T-cell (primary cell): ENCODE data around the gene FOXP1. TPM values are rescaled to one million over a fixed set of nuclear protein-coding genes. Genes with fewer than 3 reads are reported as not detected.
A peak's percentile ranks its signal among the peaks of the same experiment; 100 is the strongest.

Experiments used
- ATAC-seq, 4 experiments: fragments of 200-7000 bp in 3 of 4; fragments of 150-1000 bp in 1 of 4; cut with Tn5 transposase; replicated peaks in 1 of 4; 1 replicate in 3 of 4; 2 replicates in 1 of 4; pipeline ENCODE4 v1.10.0; 2021; ENCODE audit warnings: moderate library complexity in 3 of 4, mild to moderate bottlenecking in 2 of 4, moderate number of reproducible peaks in 1 of 4
- CTCF ChIA-PET, 2 donors: fragments of 300-600 bp; sonication (Branson Sonifier 250); formaldehyde crosslinking; loops; one replicate each; lab custom pipeline; 2022; ENCODE audit warnings: antibody characterized with exemption in 2 of 2; lab: Charles Lee
- POLR2A ChIA-PET, 2 donors: fragments of 300-600 bp; sonication (Branson Sonifier 250); formaldehyde crosslinking; loops; one replicate each; lab custom pipeline; 2022; ENCODE audit warnings: antibody characterized with exemption in 2 of 2; lab: Charles Lee
- DNase-seq, 35 experiments: peaks; one replicate each; pipeline versions ENCODE4 v3.0.0 to v3.0.0-alpha.2; 2013 to 2023
- H3K27ac ChIP-seq: one replicate; pipeline ENCODE4 v1.5.1; 2013; ENCODE audit warnings: low read length
- H3K27me3 ChIP-seq, 2 experiments: replicated peaks in 1 of 2; 1 replicate in 1 of 2; 2 replicates in 1 of 2; pipeline versions ENCODE4 v1.6.1 to v1.7.0; 2013; ENCODE audit warnings: low read length in 1 of 2, mixed read lengths in 1 of 2; ENCODE audit not compliant: control insufficient read depth in 2 of 2, insufficient read depth in 2 of 2; ENCODE audit errors: extremely low read depth in 1 of 2
- H3K36me3 ChIP-seq, 2 donors: 1 replicate in 1 of 2; 2 replicates in 1 of 2; pipeline versions ENCODE4 v1.6.1 to v1.7.0; 2013; ENCODE audit warnings: low read length in 1 of 2; ENCODE audit not compliant: control insufficient read depth in 2 of 2, insufficient read depth in 1 of 2; ENCODE audit errors: extremely low read depth in 1 of 2
- H3K4me1 ChIP-seq, 2 experiments: 1 replicate in 1 of 2; 2 replicates in 1 of 2; pipeline versions ENCODE4 v1.6.1 to v1.7.0; 2013; ENCODE audit warnings: low read length in 2 of 2, mixed read lengths in 1 of 2; ENCODE audit not compliant: insufficient read depth in 2 of 2, control insufficient read depth in 1 of 2; ENCODE audit errors: extremely low read depth in 1 of 2
- H3K4me3 ChIP-seq, 2 donors: 1 replicate in 1 of 2; 2 replicates in 1 of 2; pipeline versions ENCODE4 v1.5.1 to v1.7.0; 2013; ENCODE audit warnings: mild to moderate bottlenecking in 2 of 2, low read length in 1 of 2, moderate library complexity in 1 of 2; ENCODE audit not compliant: control insufficient read depth in 1 of 2; ENCODE audit errors: extremely low read depth in 1 of 2
- H3K9me3 ChIP-seq: 2 replicates; pipeline ENCODE4 v1.7.0; 2013
- H3K27ac Mint-ChIP-seq, 2 donors: one replicate each; pipeline ENCODE4 v1.8.0; 2020 to 2021; ENCODE audit warnings: mild to moderate bottlenecking in 2 of 2, mixed read lengths in 2 of 2
- H3K27me3 Mint-ChIP-seq, 2 donors: one replicate each; pipeline ENCODE4 v1.8.0; 2021 to 2022; ENCODE audit warnings: mixed read lengths in 2 of 2
- H3K36me3 Mint-ChIP-seq: one replicate; pipeline ENCODE4 v1.8.0; 2021; ENCODE audit warnings: mixed read lengths
- H3K4me1 Mint-ChIP-seq, 3 donors: one replicate each; pipeline ENCODE4 v1.8.0; 2020 to 2022; ENCODE audit warnings: mixed read lengths in 3 of 3, mild to moderate bottlenecking in 1 of 3
- H3K4me3 Mint-ChIP-seq, 3 donors: one replicate each; pipeline ENCODE4 v1.8.0; 2020 to 2022; ENCODE audit warnings: mild to moderate bottlenecking in 3 of 3, mixed read lengths in 3 of 3, moderate library complexity in 3 of 3
- H3K9me3 Mint-ChIP-seq, 3 donors: one replicate each; pipeline ENCODE4 v1.8.0; 2020 to 2022; ENCODE audit warnings: mixed read lengths in 3 of 3
- WGBS: methylation state at CpG from one replicate; pipeline ENCODE4 v1.1.5; 2013; ENCODE audit warnings: missing lambda C conversion rate; ENCODE audit not compliant: insufficient coverage; 5-methylcytosine and 5-hydroxymethylcytosine counted together
- total RNA-seq, 35 experiments: library from RNA in 6 of 35; stranded (reverse) in 6 of 35; fragments of 120-200 nt in 1 of 35; gene quantifications; one replicate each; pipeline versions ENCODE4 v1.2.1 to v1.2.4 and lab custom pipeline; 2013 to 2026

The FOXP1 gene
- total RNA-seq, 5 donors from 2014 or later (not counting 1 experiment from before 2014, with no cell fraction given) = 258 to 586 (median 290) TPM

DNA sequence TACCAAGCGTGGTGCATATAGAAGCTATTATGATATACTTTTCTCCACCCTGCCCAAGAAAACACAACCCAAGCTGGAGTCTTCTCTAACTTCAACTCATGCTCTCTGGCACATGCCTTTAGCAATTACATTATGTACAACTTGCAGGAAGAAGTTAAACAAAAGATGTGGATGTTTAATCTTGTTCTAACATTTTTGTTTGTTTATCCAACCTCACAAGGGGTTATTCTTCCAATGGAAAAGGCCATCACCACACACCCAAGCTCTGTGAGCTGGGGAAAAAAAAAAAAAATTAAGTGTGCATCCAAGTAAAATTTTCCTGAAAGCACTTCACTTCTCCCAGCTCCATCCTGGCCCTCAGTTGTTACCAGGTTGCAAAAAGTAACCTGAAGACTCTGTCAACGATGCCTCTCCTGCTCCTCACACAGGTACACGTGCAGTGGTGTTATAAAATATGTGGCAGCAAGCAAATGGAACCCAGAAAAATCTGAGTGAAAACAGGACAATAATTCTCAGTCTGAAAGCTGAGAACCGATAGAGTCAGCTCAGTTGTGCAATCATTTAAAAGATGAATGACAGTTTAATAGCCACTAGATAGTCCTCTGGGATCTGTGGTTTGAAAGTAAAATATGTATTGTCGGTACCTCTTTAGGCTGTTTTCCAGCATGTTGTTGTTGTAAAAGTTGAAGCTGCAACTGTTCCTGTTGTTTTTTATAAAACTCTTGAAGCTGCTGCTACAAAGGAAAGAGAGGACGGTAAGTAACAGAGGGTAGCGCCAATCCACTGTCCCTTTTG lies 531.4 kb downstream of the FOXP1 start:
- peak overlapping the region; percentile 39 for H3K27ac ChIP-seq
- Mint-ChIP-seq H3K4me1 (peaks cover 51 to 100% (median 100%) of the 10 kb centered on the region in 3 donors), H3K27ac (peak overlapping the region; percentile 90 to 93), H3K9me3 (no peaks in the 10 kb centered on the region), H3K4me3 (peak overlapping the region in 1 of 3 donors; percentile 77), H3K27me3 (no peaks in the 10 kb centered on the region), H3K36me3 (peaks cover 65% of the 10 kb centered on the region)
- H3K27me3 ChIP-seq = no peaks in the 10 kb centered on the region
- DNase-seq (no peak), ATAC-seq (no peak)
- no peaks in the 10 kb centered on the region for H3K9me3 ChIP-seq
- H3K4me3 ChIP-seq = no peak overlapping the region
- CTCF ChIA-PET = interaction anchor here in 1 of 2 donors (1.2 kb wide), 1 partner anchor 9 kb away, joined by 4 read pairs; no protein-coding TSS in a partner anchor
- peaks cover 3 to 57% of the 10 kb centered on the region in 2 donors for H3K36me3 ChIP-seq
- peaks cover 51 to 66% of the 10 kb centered on the region in 2 experiments for H3K4me1 ChIP-seq
- POLR2A ChIA-PET = interaction anchor here (0.6 to 1.6 kb wide), 5 partner anchors 10 to 329 kb away, joined by 3 to 7 read pairs (median 5); no protein-coding TSS in a partner anchor
- 78% methylated on average over 1 of the region's 7 CpGs for WGBS

GRCh38 chr3:71051259-71051595 lies 532.3 kb downstream of the FOXP1 start:
- Histone ChIP-seq H3K4me3 (no peak overlapping the region), H3K36me3 (peaks cover 3 to 64% of the 10 kb centered on the region in 2 donors), H3K27ac (peak overlapping the region; percentile 39), H3K9me3 (no peaks in the 10 kb centered on the region), H3K27me3 (no peaks in the 10 kb centered on the region), H3K4me1 (peaks cover 51 to 64% of the 10 kb centered on the region in 2 experiments)
- Mint-ChIP-seq H3K27me3 (no peaks in the 10 kb centered on the region), H3K4me1 (peaks cover 60 to 100% (median 100%) of the 10 kb centered on the region in 3 donors), H3K4me3 (peak overlapping the region in 2 of 3 donors; percentile 52 to 77), H3K27ac (peak overlapping the region; percentile 90 to 93), H3K9me3 (no peaks in the 10 kb centered on the region), H3K36me3 (peaks cover 72% of the 10 kb centered on the region)
- DNase-seq (no peak), ATAC-seq (no peak)
- 50% methylated on average over 1 of the region's 5 CpGs for WGBS
- ChIA-PET CTCF (interaction anchor here in 1 of 2 donors (1.2 kb wide), 1 partner anchor 10 kb away, joined by 4 read pairs; no protein-coding TSS in a partner anchor), POLR2A (interaction anchor here (0.9 to 1.2 kb wide), 3 partner anchors 8 to 14 kb away, joined by 3 to 5 read pairs (median 4); no protein-coding TSS in a partner anchor)

DNA sequence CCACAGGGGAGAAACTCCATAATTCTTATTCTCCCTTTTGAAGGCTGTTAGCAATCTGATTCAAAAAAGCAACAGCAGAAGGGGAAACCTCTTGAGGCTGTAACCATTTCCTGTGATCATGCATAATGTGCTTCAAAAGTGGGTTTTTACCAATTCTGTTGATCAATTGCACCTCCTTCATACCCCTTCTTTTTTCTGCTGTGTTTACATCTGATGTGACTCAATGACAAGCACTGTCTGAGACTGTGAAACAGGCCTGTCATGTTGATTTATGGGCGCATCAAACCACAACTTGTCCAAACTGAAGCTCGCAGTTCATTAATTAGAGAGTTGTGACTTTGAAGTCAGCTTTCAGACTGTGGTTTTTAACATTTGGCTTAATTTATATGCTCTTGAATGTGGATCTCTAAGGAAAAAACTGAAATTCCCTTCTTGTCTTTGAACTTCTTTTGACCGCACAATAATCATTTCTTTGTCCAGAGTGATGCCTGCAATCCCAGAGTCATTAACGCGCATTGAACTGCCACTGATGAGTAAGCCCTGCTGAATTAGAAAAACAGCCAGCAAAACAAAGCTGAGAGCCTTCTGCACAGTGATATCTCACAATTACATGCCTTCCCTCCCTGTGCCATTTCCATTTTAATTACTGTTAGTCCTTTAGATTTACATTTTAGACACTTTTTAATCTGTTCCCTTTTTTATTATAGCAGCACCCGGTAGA lies 532.8 kb downstream of the FOXP1 start:
- WGBS = 51% methylated on average over 3 of the region's 6 CpGs
- no peaks in the 10 kb centered on the region for H3K27me3 ChIP-seq
- Mint-ChIP-seq H3K4me3 (peak overlapping the region; percentile 22 to 77 (median 52)), H3K4me1 (peaks cover 65 to 100% (median 100%) of the 10 kb centered on the region in 3 donors), H3K36me3 (peaks cover 77% of the 10 kb centered on the region), H3K9me3 (no peaks in the 10 kb centered on the region), H3K27ac (peak overlapping the region; percentile 90 to 93), H3K27me3 (no peaks in the 10 kb centered on the region)
- POLR2A ChIA-PET = interaction anchor here (0.9 to 1.0 kb wide), 2 partner anchors 9 to 14 kb away, joined by 3 to 4 read pairs; no protein-coding TSS in a partner anchor
- peak overlapping the region; percentile 39 for H3K27ac ChIP-seq
- ATAC-seq (peak; percentile 89 to 95 (median 91)), DNase-seq (peak in 29 of 35 experiments; percentile 8 to 79 (median 37))
- H3K9me3 ChIP-seq = no peaks in the 10 kb centered on the region
- CTCF ChIA-PET = interaction anchor here in 1 of 2 donors (1.0 kb wide), 1 partner anchor 11 kb away, joined by 3 read pairs; no protein-coding TSS in a partner anchor
- peaks cover 55 to 60% of the 10 kb centered on the region in 2 experiments for H3K4me1 ChIP-seq
- peaks cover 3 to 68% of the 10 kb centered on the region in 2 donors for H3K36me3 ChIP-seq
- H3K4me3 ChIP-seq = no peak overlapping the region

DNA sequence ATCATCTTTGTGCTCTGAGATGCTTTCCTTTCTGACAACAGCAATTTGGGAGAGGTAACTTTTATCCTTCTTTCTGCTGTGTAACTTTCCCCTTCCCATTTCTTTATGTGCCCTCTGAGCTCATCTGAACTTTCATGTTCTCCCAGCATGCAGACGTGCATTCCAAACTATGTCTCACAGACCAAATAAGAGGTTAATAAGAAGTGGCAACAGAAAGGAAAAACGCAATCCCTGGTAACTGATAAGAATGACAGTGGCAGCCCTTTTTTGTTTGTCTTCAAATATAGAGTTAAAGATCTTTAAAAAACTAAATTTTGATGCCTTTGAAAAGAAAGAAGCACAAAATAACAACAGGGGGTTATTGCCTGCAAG lies 533.4 kb downstream of the FOXP1 start:
- Histone ChIP-seq H3K27me3 (no peaks in the 10 kb centered on the region), H3K36me3 (peaks cover 3 to 74% of the 10 kb centered on the region in 2 donors), H3K4me1 (peaks cover 57% of the 10 kb centered on the region in 2 experiments), H3K9me3 (no peaks in the 10 kb centered on the region), H3K4me3 (no peak overlapping the region), H3K27ac (peak overlapping the region; percentile 39)
- WGBS = no CpG with 5 or more reads among the region's 2 CpGs
- DNase-seq (no peak), ATAC-seq (peak in 1 of 4 experiments; percentile 7)
- CTCF ChIA-PET = interaction anchor here in 1 of 2 donors (1.0 kb wide), 1 partner anchor 12 kb away, joined by 3 read pairs; no protein-coding TSS in a partner anchor
- no peaks in the 10 kb centered on the region for H3K27me3 Mint-ChIP-seq
- H3K9me3 Mint-ChIP-seq = no peaks in the 10 kb centered on the region
- peaks cover 71 to 100% (median 100%) of the 10 kb centered on the region in 3 donors for H3K4me1 Mint-ChIP-seq
- peaks cover 81% of the 10 kb centered on the region for H3K36me3 Mint-ChIP-seq
- peak overlapping the region; percentile 6 to 77 (median 29) for H3K4me3 Mint-ChIP-seq
- H3K27ac Mint-ChIP-seq = peak overlapping the region; percentile 90 to 93
- POLR2A ChIA-PET = interaction anchor here in 1 of 2 donors (1.0 kb wide), 1 partner anchor 15 kb away, joined by 3 read pairs; no protein-coding TSS in a partner anchor

- Histone ChIP-seq H3K27ac (no peak overlapping the region), H3K4me1 (peaks cover 48 to 51% of the 10 kb centered on the region in 2 experiments), H3K27me3 (no peaks in the 10 kb centered on the region), H3K9me3 (no peaks in the 10 kb centered on the region), H3K4me3 (no peak overlapping the region), H3K36me3 (peaks cover 3 to 80% of the 10 kb centered on the region in 2 donors)
- H3K27me3 Mint-ChIP-seq = no peaks in the 10 kb centered on the region
- peaks cover 75 to 100% (median 100%) of the 10 kb centered on the region in 3 donors for H3K4me1 Mint-ChIP-seq
- ChIA-PET CTCF (interaction anchor here in 1 of 2 donors (0.6 to 1.0 kb wide), 2 partner anchors 8 to 38 kb away, joined by 3 to 6 read pairs; no protein-coding TSS in a partner anchor), POLR2A (interaction anchor here in 1 of 2 donors (0.6 kb wide), 1 partner anchor 15 kb away, joined by 4 read pairs; no protein-coding TSS in a partner anchor)
- ATAC-seq (no peak), DNase-seq (no peak)
- peak overlapping the region; percentile 90 to 93 for H3K27ac Mint-ChIP-seq
- no peaks in the 10 kb centered on the region for H3K9me3 Mint-ChIP-seq
- peak overlapping the region in 2 of 3 donors; percentile 43 to 77 for H3K4me3 Mint-ChIP-seq
- 90% methylated on average over 11 of the region's 12 CpGs for WGBS
- peaks cover 81% of the 10 kb centered on the region for H3K36me3 Mint-ChIP-seq
These were observed 534.6 kb downstream of the FOXP1 start for GRCh38 chr3:71048948-71049347.
